HEK293T (cell line): ENCODE measurements around the gene EBLN2.

ENCODE experiments used
- CTCF ChIA-PET: fragments of 350-600 bp; formaldehyde crosslinking; extraction: SDS; loops from one replicate; lab custom pipeline; 2021; ENCODE audit warnings: antibody characterized with exemption, inconsistent platforms; lab: Yijun Ruan, JAX
- POLR2A ChIA-PET: fragments of 350-600 bp; formaldehyde crosslinking; extraction: SDS; loops from one replicate; lab custom pipeline; 2020; ENCODE audit warnings: antibody characterized with exemption, inconsistent platforms; lab: Yijun Ruan, JAX
- DNase-seq: peaks from one replicate; pipeline ENCODE4 v3.0.0; 2012; ENCODE audit warnings: mixed read lengths; ENCODE audit errors: extremely low spot score
- ARNT ChIP-seq: fragments of 450-650 bp; IDR thresholded peaks from 2 replicates; pipeline ENCODE4 v1.6.1; 2017; ENCODE audit warnings: mild to moderate bottlenecking
- BHLHE40 ChIP-seq: fragments of 450-650 bp; IDR thresholded peaks from 2 replicates; pipeline ENCODE4 v1.6.1; 2016; ENCODE audit warnings: mild to moderate bottlenecking, moderate library complexity, borderline replicate concordance
- CTBP1 ChIP-seq: fragments of 450-650 bp; IDR thresholded peaks from 2 replicates; pipeline ENCODE4 v1.6.1; 2016; ENCODE audit warnings: borderline replicate concordance
- ELF4 ChIP-seq: fragments of 450-650 bp; IDR thresholded peaks from 2 replicates; pipeline ENCODE4 v1.6.1; 2017; ENCODE audit warnings: antibody characterized with exemption
- FOXA1 ChIP-seq: fragments of 450-650 bp; IDR thresholded peaks from 2 replicates; pipeline ENCODE4 v1.6.1; 2016; ENCODE audit warnings: mild to moderate bottlenecking
- FOXK2 ChIP-seq: fragments of 450-650 bp; IDR thresholded peaks from 2 replicates; pipeline ENCODE4 v1.6.1; 2016; ENCODE audit warnings: mild to moderate bottlenecking
- FOXM1 ChIP-seq: fragments of 450-650 bp; IDR thresholded peaks from 2 replicates; pipeline ENCODE4 v1.6.1; 2017; ENCODE audit warnings: mild to moderate bottlenecking, borderline replicate concordance
- HDGF ChIP-seq: fragments of 450-650 bp; IDR thresholded peaks from 2 replicates; pipeline ENCODE4 v1.6.1; 2017; ENCODE audit warnings: antibody characterized with exemption, borderline replicate concordance
- L3MBTL2 ChIP-seq: fragments of 450-650 bp; conservative IDR thresholded peaks from 2 replicates; pipeline ENCODE4 v1.6.1; 2016; ENCODE audit warnings: mild to moderate bottlenecking
- LEF1 ChIP-seq: fragments of 450-650 bp; IDR thresholded peaks from 2 replicates; pipeline ENCODE4 v1.6.1; 2017; ENCODE audit warnings: mild to moderate bottlenecking, borderline replicate concordance
- NFRKB ChIP-seq: fragments of 450-650 bp; IDR thresholded peaks from 2 replicates; pipeline ENCODE4 v1.6.1; 2016; ENCODE audit warnings: mild to moderate bottlenecking, moderate library complexity
- PKNOX1 ChIP-seq: fragments of 450-650 bp; IDR thresholded peaks from 2 replicates; pipeline ENCODE4 v1.6.1; 2016
- SP1 ChIP-seq: fragments of 450-650 bp; IDR thresholded peaks from 2 replicates; pipeline ENCODE4 v1.6.1; 2017
- SUZ12 ChIP-seq: fragments of 450-650 bp; IDR thresholded peaks from 2 replicates; pipeline ENCODE4 v1.6.1; 2016; ENCODE audit warnings: mild to moderate bottlenecking
- TARDBP ChIP-seq: fragments of 450-650 bp; IDR thresholded peaks from 2 replicates; pipeline ENCODE4 v1.6.1; 2016
- ZNF384 ChIP-seq: fragments of 450-650 bp; IDR thresholded peaks from 2 replicates; pipeline ENCODE4 v1.6.1; 2016

Gene EBLN2

GRCh38 chr3:73096169-73096568 is 34.7 kb downstream of the EBLN2 start:
- ChIA-PET POLR2A (no interaction called here), CTCF (interaction anchor here (0.5 to 1.7 kb wide), 3 partner anchors 11 to 443 kb away, joined by 3 to 5 read pairs (median 3); no protein-coding TSS in a partner anchor)
- DNase-seq, result no peak
- TF ChIP-seq FOXM1, result no peak
- TF ChIP-seq ARNT, result no peak
- no peak for TF ChIP-seq HDGF
- no peak for TF ChIP-seq FOXA1

GRCh38 chr3:73098026-73098425 is 36.6 kb downstream of the EBLN2 start:
- ChIA-PET CTCF (no interaction called here), POLR2A (no interaction called here)
- DNase-seq, result no peak
- TF ChIP-seq NFRKB (no peak), FOXM1 (no peak), ZNF384 (no peak), ARNT (no peak)

GRCh38 chr3:73098873-73099272 is 37.4 kb downstream of the EBLN2 start:
- ChIA-PET CTCF (no interaction called here), POLR2A (no interaction called here)
- TF ChIP-seq CTBP1, result no peak
- no peak for TF ChIP-seq ELF4
- TF ChIP-seq FOXA1, result no peak
- TF ChIP-seq L3MBTL2, result no peak
- no peak for TF ChIP-seq FOXK2
- no peak for TF ChIP-seq SP1
- TF ChIP-seq FOXM1, result no peak
- no peak for DNase-seq

- DNase-seq, result peak; percentile 88
- TF ChIP-seq FOXA1 (no peak), ARNT (no peak), LEF1 (no peak), BHLHE40 (no peak), PKNOX1 (no peak), HDGF (no peak), ELF4 (no peak), SP1 (no peak), SUZ12 (no peak), NFRKB (no peak), ZNF384 (no peak)
- POLR2A ChIA-PET, result no interaction called here
- CTCF ChIA-PET, result interaction anchor here (2.9 kb wide), 1 partner anchor 401 kb away, joined by 22 read pairs; no protein-coding TSS in a partner anchor
These were observed 39.5 kb downstream of the EBLN2 start for GRCh38 chr3:73100741-73101559.

- TF ChIP-seq FOXA1 (no peak), SP1 (no peak), L3MBTL2 (no peak), FOXM1 (no peak), SUZ12 (no peak), NFRKB (no peak), ELF4 (no peak), TARDBP (no peak), HDGF (no peak), PKNOX1 (no peak), FOXK2 (no peak), ARNT (no peak), BHLHE40 (no peak), LEF1 (no peak), ZNF384 (no peak)
- POLR2A ChIA-PET, result no interaction called here
- DNase-seq, result no peak
- CTCF ChIA-PET, result interaction anchor here (1.0 to 2.9 kb wide), 2 partner anchors 343 to 400 kb away, joined by 3 to 22 read pairs; no protein-coding TSS in a partner anchor
These were observed 40.4 kb downstream of the EBLN2 start for GRCh38 chr3:73101881-73102280.

GRCh38 chr3:73107215-73107614 is 45.8 kb downstream of the EBLN2 start:
- TF ChIP-seq PKNOX1 (no peak), HDGF (no peak), LEF1 (no peak), ELF4 (no peak), TARDBP (no peak), SP1 (no peak), NFRKB (no peak), CTBP1 (no peak), FOXA1 (no peak), SUZ12 (no peak), FOXK2 (no peak), ARNT (no peak), L3MBTL2 (no peak), ZNF384 (no peak), BHLHE40 (no peak)
- CTCF ChIA-PET, result no interaction called here

More at GRCh38 chr3:73107215-73107614, 45.8 kb downstream of the EBLN2 start:
- POLR2A ChIA-PET, result no interaction called here
- DNase-seq, result no peak
